ENCODE measurements around the gene HCST.

Gene HCST

DNA sequence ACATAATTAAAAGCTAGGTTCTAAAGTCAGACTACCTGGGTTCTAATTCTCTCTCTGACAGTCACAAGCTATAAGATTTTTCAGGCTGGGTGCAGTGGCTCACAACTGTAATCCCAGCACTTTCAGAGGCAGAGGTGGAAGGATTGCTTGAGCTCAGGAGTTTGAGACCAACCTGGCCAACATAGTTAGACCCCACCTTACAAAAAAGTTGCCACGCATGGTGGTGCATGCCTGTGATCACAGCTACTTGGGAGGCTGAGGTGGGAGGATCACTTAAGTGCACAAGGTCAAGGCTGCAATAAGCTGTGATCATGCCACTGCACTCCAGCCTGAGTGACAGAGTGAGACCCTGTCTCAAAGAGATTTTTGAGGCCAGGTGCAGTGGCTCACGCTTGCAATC, 8.0 kb upstream of the HCST start:
- no peak for TF ChIP-seq CTCF (IDR thresholded peaks at IDR 0.05)

DNA sequence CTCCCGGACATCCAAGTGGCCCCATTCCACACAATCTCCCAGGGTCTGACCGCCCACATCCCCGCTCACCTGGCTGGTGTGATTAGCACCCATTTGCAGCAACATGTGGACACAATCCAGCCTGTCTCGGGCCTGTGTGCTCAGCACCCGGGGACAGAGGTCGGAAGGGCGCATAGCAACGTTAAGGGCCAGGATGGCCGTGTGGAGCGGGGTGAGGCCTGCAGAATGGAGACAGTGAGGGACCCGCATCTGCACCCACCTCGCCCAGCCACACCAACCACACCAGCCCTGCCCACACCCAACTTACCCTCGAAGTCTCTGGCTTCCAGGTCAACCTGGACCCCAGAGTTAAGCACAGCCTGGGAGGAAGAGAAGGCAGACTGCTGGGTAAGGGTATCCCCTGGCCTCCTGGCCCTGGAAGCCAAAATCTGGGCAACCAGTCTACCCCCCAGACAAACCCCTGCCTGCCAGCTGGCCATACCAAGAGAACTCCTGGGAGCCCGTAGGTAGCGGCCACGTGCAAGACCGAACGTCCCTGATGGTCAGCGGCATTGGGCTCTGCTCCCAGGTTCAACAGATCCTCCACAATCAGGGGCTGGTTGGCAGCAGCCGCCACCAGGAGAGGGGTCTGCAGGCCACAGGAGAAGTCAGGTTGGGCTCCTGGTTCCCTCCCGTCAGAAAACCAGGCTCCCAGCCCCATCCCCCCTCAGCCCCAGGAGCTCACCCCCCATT, 6.3 kb upstream of the HCST start:
- TF ChIP-seq CTCF (IDR thresholded peaks at IDR 0.05), result no peak

GRCh38 chr19:35896643-35897040, 5.7 kb upstream of the HCST start:
- no peak for TF ChIP-seq CTCF (IDR thresholded peaks at IDR 0.05)

DNA sequence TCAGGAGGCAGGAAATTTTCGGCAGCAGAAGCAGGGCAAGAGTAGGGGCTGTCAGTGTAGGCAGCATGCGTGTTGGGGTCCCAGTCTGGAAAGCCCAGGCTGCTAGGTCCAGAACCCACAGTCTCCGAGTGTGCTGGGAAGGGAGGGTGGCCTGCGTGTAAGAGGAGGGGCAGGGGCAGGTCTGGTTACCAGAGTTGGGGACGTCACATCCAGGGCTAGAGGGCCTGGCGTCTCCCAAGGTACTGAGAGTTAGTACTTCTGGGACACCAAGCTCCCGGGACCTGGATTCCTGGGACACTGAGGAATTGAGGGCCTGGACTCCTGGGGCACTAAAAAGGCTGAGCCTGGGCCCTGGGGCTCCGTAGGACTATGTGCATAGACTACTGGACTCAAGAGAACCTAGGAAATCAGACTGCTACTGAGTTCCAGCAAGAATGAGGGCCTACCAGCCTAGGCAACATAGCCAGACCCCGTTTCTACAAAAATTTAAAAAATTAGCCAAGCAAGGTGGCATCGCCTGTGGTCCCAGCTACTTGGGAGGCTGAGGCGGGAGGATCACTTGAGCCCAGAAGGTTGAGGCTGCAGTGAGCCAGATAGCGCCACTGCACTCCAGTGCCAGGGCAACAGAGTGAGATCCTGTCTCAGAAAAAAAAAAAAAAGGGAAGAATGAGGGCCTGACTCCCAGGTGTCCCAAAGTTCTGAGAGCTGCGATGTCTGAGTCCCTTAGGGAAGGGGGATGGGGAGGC, 4.5 kb upstream of the HCST start:
- TF ChIP-seq CTCF (IDR thresholded peaks at IDR 0.05), result no peak

DNA sequence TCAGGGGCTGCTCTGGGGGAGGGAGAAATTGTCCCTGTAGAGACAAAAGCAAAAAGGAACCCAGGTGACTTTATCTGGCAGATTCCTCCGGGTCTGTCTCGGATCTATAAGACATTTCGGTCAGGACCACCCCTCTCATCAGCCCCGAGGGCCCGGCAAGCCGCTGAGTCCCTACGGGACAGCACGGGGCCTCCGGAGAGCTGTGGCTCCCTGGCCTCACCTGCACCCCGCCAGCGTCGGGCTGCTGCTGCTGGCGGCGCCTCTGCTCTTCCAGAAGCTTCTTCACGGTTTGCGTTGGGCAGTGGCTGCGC, 3.9 kb upstream of the HCST start:
- no peak for TF ChIP-seq CTCF (IDR thresholded peaks at IDR 0.05)

DNA sequence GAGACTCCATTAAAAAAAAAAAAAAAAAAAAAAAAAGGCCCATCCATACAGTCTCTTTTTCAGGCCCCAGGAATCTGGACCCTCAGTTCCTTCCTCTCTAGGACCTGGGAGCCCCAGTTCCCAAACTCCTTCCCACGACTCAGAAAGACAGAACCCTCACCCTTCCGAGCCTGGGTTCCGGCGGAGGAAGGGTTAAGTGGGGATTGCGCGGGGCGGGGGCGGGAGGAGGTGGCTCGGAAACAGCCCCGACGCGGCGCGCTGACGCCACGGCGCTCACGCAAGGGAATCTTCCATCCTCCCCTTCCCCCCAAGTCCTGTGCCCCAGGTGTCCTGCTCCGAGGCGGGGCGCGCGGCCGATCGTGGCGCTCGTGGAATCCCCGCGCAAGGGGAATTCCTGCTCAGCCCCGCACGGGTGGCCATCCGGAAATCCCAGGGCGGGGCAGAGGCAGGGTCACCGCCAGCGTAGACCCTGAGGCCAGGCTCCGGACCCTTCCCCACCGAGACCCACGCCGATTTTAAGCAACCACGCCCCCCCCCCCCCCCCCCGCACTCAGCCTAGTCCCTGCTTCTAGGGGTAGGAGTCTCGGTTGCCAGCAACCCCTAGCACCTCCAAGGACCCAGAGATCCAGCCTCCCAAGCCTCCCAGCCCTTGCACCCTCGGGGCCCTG, 2.6 kb upstream of the HCST start:
- TF ChIP-seq CTCF (IDR thresholded peaks at IDR 0.05), result no peak

DNA sequence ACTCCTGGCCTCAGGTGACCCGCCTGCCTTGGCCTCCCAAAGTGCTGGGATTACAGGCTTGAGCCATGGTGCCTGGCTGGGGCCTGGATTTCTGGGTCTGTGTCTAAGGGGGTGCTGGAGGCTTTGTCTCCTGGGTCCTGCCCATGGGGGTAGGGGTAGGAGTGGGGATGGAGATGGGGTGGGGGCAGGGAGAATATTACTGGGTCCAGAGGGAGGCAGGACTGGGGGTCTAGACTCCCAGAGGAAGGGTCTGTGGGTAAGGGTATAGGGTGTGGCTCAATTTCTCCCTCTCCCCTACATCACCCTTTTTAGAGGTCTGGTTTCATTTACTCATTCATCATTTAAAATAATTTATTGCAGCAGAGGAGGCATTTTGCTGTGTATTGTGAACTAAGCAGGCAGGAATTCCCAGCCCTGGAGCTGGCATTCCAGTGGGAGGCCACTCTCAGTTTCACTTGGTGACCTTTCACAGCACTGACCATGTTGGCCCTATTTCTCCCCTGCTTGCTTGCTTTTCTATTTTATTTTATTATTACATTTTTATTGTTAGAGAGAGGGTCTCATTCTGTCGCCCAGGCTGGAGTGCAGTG, 1.2 kb upstream of the HCST start:
- no peak for TF ChIP-seq CTCF (IDR thresholded peaks at IDR 0.05)

Data from LNCAP (cell line).